GM12878 (cell line): ENCODE measurements around the gene CHCHD3. TPM values are rescaled to one million over a fixed set of nuclear protein-coding genes. Genes with fewer than 3 reads are reported as not detected.

ENCODE experiments used
- ATAC-seq: fragments of 200-7000 bp; cut with Tn5 transposase; 3 replicates; pipeline ENCODE4 v1.9.1; 2020; ENCODE audit warnings: mild to moderate bottlenecking, moderate library complexity
- BruUV-seq: library from RNA; stranded (reverse); fragments of 400-500 nt; replicated peaks from 2 replicates; lab custom pipeline; 2021; lab: Mats Ljungman, UMichigan
- CTCF ChIA-PET: fragments of 300-600 bp; sonication (Branson Sonifier 250); formaldehyde crosslinking; extraction: SDS; loops from one replicate; lab custom pipeline; 2021; ENCODE audit warnings: inconsistent platforms; lab: Yijun Ruan, JAX
- POLR2A ChIA-PET: fragments of 350-600 bp; formaldehyde crosslinking; extraction: SDS; loops from one replicate; lab custom pipeline; 2021; ENCODE audit warnings: inconsistent platforms; lab: Charles Lee
- RAD21 ChIA-PET: fragments of 300-600 bp; sonication (Branson Sonifier 250); formaldehyde crosslinking; loops from one replicate; lab custom pipeline; 2023; ENCODE audit warnings: antibody characterized with exemption; ENCODE audit not compliant: unreplicated experiment; lab: Charles Lee
- SMC1A ChIA-PET: fragments of 300-600 bp; sonication (Branson Sonifier 250); formaldehyde crosslinking; loops from one replicate; lab custom pipeline; 2023; ENCODE audit not compliant: unreplicated experiment, uncharacterized antibody; lab: Charles Lee
- DNase-seq: peaks from one replicate; pipeline ENCODE4 v3.0.0-alpha.2; 2011; ENCODE audit warnings: low read depth, low spot score
- FAIRE-seq: peaks from 3 replicates; lab custom pipeline; 2011; peaks lifted over from hg19 to GRCh38; lab: Jason Lieb, UNC
- H2AFZ ChIP-seq: 2 replicates; pipeline ENCODE4 v1.6.0; 2011; ENCODE audit warnings: low read depth, low read length, control low read depth; ENCODE audit not compliant: control insufficient read depth
- H3K27ac ChIP-seq: 2 replicates; pipeline ENCODE4 v1.5.1; 2011; ENCODE audit warnings: control low read depth; ENCODE audit not compliant: control insufficient read depth, insufficient read depth
- H3K27me3 ChIP-seq, 2 experiments: replicated peaks in 1 of 2; 2 replicates each; pipeline versions ENCODE4 v1.6.0 to v1.6.1; 2011; ENCODE audit warnings: low read length in 1 of 2; ENCODE audit not compliant: control insufficient read depth in 2 of 2, insufficient read depth in 2 of 2
- H3K36me3 ChIP-seq, 2 experiments: 2 replicates each; pipeline ENCODE4 v1.5.1; 2011; ENCODE audit warnings: low read length in 1 of 2; ENCODE audit not compliant: control insufficient read depth in 2 of 2, insufficient read depth in 2 of 2
- H3K4me1 ChIP-seq: 2 replicates; pipeline ENCODE4 v1.6.1; 2011; ENCODE audit warnings: mild to moderate bottlenecking, low read length, moderate library complexity, mixed read lengths; ENCODE audit not compliant: control insufficient read depth, insufficient read depth
- H3K4me2 ChIP-seq: 2 replicates; pipeline ENCODE4 v1.6.0; 2011; ENCODE audit warnings: control low read depth; ENCODE audit not compliant: control insufficient read depth, insufficient read depth
- H3K4me3 ChIP-seq: fragments of 200-600 bp; sonication (generic); 2 replicates; pipeline ENCODE4 v1.5.1; 2016
- H3K79me2 ChIP-seq: 2 replicates; pipeline ENCODE4 v1.6.0; 2011; ENCODE audit warnings: low read length; ENCODE audit not compliant: control insufficient read depth, insufficient read depth
- H3K9ac ChIP-seq: 2 replicates; pipeline ENCODE4 v1.8.0; 2011; ENCODE audit warnings: low read length, control low read depth, mixed read lengths; ENCODE audit not compliant: control insufficient read depth, insufficient read depth
- H3K9me3 ChIP-seq: replicated peaks from 3 replicates; pipeline ENCODE4 v1.5.1; 2011; ENCODE audit warnings: mild to moderate bottlenecking, low read length; ENCODE audit not compliant: control insufficient read depth, insufficient read depth
- H4K20me1 ChIP-seq: 2 replicates; pipeline ENCODE4 v1.6.0; 2011; ENCODE audit not compliant: control insufficient read depth, insufficient read depth
- BCL11A ChIP-seq: IDR thresholded peaks from 2 replicates; pipeline ENCODE4 v1.6.1; 2011; ENCODE audit warnings: low read depth, low read length
- BRCA1 ChIP-seq: IDR thresholded peaks from 2 replicates; pipeline ENCODE4 v1.6.1; 2011; ENCODE audit warnings: low read depth, low read length, improper control_type of control experiment
- CEBPZ ChIP-seq: fragments of 150-350 bp; IDR thresholded peaks from 2 replicates; pipeline ENCODE4 v1.6.1; 2016; ENCODE audit warnings: low read depth, low read length
- MTA2 ChIP-seq: fragments of 450-650 bp; IDR thresholded peaks from 2 replicates; pipeline ENCODE4 v1.6.1; 2016; ENCODE audit warnings: low read depth, mild to moderate bottlenecking, moderate library complexity
- PRDM15 ChIP-seq: fragments of 450-650 bp; formaldehyde crosslinking; IDR thresholded peaks from 2 replicates; pipeline ENCODE4 v1.4.0; 2020; ENCODE audit warnings: mild to moderate bottlenecking, moderate library complexity
- RAD21 ChIP-seq: IDR thresholded peaks from 2 replicates; pipeline ENCODE4 v1.6.1; 2011; ENCODE audit warnings: mild to moderate bottlenecking, low read depth, low read length, moderate library complexity; ENCODE audit not compliant: insufficient read depth
- ZNF207 ChIP-seq: fragments of 450-650 bp; IDR thresholded peaks from 2 replicates; pipeline ENCODE4 v1.6.1; 2014; ENCODE audit warnings: antibody characterized with exemption, mild to moderate bottlenecking, borderline replicate concordance
- ZNF384 ChIP-seq: IDR thresholded peaks from 2 replicates; pipeline ENCODE4 v1.6.1; 2012; ENCODE audit warnings: low read depth, mild to moderate bottlenecking, low read length, improper control_type of control experiment, borderline replicate concordance
- WGBS: methylation state at CpG from one replicate; pipeline ENCODE4 v1.1.6; 2016; ENCODE audit warnings: low lambda C conversion rate; ENCODE audit not compliant: insufficient replicate concordance, insufficient coverage; ENCODE audit errors: missing lambda C conversion rate; 5-methylcytosine and 5-hydroxymethylcytosine counted together
- in situ Hi-C: fragments of 300-500 bp; cut with MboI; formaldehyde crosslinking; loops from 9 replicates; pipeline ENCODE4 v1.14.3; 2018; ENCODE audit warnings: mixed read lengths
- intact Hi-C: fragments of 100-400 bp; cut with micrococcal nuclease; formaldehyde crosslinking; loops from one replicate; pipeline ENCODE4 v1.14.2; 2022; ENCODE audit not compliant: unreplicated experiment
- polyA plus RNA-seq, 11 experiments: library from polyadenylated mRNA; depleted of rRNA in 4 of 11; unstranded in 6 of 11; stranded (reverse) in 5 of 11; fragments of >200 nt; fragmentation: Nextera tagmentation in 4 of 11; fragmentation: Illumina TruSeq in 1 of 11; extraction: Ambion mirVana in 4 of 11; extraction: Trizol in 1 of 11; gene quantifications; 1 replicate in 1 of 11; 2 replicates in 10 of 11; pipeline versions ENCODE4 v1.2.1 to v1.2.3, GENCODE V29; 2011 to 2016; ENCODE audit warnings: inconsistent platforms in 2 of 11, missing spikeins in 2 of 11, low read depth in 1 of 11
- total RNA-seq, 4 experiments: library from RNA; depleted of rRNA in 3 of 4; stranded (reverse); fragments of >200 nt in 3 of 4; fragmentation: Illumina TruSeq in 1 of 4; extraction: Trizol in 1 of 4; gene quantifications; 2 replicates each; pipeline versions ENCODE4 v1.2.1 to v1.2.3, GENCODE V29; 2013 to 2021

The CHCHD3 gene
- total and polyA plus RNA-seq, 10 of the 15 experiments (the other 5 are each of a cell fraction or from before 2014, with no cell fraction given): 38.3 to 178 (median 96.2) TPM

GRCh38 chr7:133070562-133070961 is 11.3 kb downstream of the CHCHD3 start:
- ChIA-PET RAD21 (no interaction called here), SMC1A (interaction anchor here (1.9 kb wide), 1 partner anchor 12 kb away, joined by 8 read pairs; no protein-coding TSS in a partner anchor), POLR2A (interaction anchor here (2.1 kb wide), 1 partner anchor 12 kb away, joined by 7 read pairs; the partner anchor contains the start of gene CHCHD3), CTCF (interaction anchor here (1.6 kb wide), 1 partner anchor 11 kb away, joined by 4 read pairs; no protein-coding TSS in a partner anchor)
- TF ChIP-seq MTA2 (no peak), ZNF207 (no peak), PRDM15 (CRISPR knock-in tag) (no peak), RAD21 (no peak), ZNF384 (no peak), CEBPZ (no peak), BCL11A (no peak), BRCA1 (no peak)
- intact Hi-C loops: no loop called here
- Histone ChIP-seq H4K20me1 (no peaks in the 10 kb centered on the region), H3K36me3 (peaks cover 4 to 5% of the 10 kb centered on the region in 2 experiments), H2AFZ (no peak overlapping the region), H3K4me3 (no peak overlapping the region), H3K9me3 (no peaks in the 10 kb centered on the region; the same call in 2 of the 3 replicates), H3K9ac (no peak overlapping the region), H3K79me2 (peaks cover 36% of the 10 kb centered on the region), H3K4me2 (no peak overlapping the region), H3K27ac (no peak overlapping the region), H3K27me3 (no peaks in the 10 kb centered on the region), H3K4me1 (no peaks in the 10 kb centered on the region)
- in situ Hi-C loops: no loop called here
- WGBS: 94% methylated on average over 2 of the region's 2 CpGs
- no TSS peak for BruUV-seq
- FAIRE-seq (no peak), ATAC-seq (no peak), DNase-seq (no peak)
